HG02840 (cell line): Measurements from ENCODE around the gene HMGCL.
"Not testable (repeated sequence)": the region's sequence is repeated elsewhere in the genome, so short reads cannot be mapped to it uniquely, and the experiment has no call there.

Experiments
- ATAC-seq: cut with Tn5 transposase; IDR thresholded peaks from one replicate; pipeline ENCODE4 v1.9.1; 2021; ENCODE audit warnings: mild to moderate bottlenecking, moderate library complexity, moderate number of reproducible peaks; ENCODE audit not compliant: unreplicated experiment, low FRiP score

HMGCL gene

GRCh38 chr1:23799570-23800399 is 25.4 kb downstream of the HMGCL start:
- ATAC-seq: peak; percentile 7

DNA sequence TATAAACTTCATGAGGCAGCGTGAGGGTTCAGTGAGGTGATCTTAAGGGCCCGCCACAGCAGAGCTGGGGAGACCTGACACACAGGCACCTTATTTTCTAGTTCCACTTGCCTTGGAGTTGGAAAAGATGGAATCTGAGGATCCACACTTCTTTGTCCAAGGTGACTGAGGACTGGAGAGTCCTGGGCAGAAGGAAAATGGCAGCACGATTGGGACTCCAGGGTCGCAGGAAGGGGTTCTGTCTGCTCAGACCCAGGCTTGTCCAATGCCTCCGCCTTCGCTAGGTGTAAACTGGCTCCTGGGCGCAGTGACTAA is 26.0 kb downstream of the HMGCL start:
- no peak for ATAC-seq

- ATAC-seq: no peak
Observed at GRCh38 chr1:23798662-23799142, 26.5 kb downstream of the HMGCL start.

DNA sequence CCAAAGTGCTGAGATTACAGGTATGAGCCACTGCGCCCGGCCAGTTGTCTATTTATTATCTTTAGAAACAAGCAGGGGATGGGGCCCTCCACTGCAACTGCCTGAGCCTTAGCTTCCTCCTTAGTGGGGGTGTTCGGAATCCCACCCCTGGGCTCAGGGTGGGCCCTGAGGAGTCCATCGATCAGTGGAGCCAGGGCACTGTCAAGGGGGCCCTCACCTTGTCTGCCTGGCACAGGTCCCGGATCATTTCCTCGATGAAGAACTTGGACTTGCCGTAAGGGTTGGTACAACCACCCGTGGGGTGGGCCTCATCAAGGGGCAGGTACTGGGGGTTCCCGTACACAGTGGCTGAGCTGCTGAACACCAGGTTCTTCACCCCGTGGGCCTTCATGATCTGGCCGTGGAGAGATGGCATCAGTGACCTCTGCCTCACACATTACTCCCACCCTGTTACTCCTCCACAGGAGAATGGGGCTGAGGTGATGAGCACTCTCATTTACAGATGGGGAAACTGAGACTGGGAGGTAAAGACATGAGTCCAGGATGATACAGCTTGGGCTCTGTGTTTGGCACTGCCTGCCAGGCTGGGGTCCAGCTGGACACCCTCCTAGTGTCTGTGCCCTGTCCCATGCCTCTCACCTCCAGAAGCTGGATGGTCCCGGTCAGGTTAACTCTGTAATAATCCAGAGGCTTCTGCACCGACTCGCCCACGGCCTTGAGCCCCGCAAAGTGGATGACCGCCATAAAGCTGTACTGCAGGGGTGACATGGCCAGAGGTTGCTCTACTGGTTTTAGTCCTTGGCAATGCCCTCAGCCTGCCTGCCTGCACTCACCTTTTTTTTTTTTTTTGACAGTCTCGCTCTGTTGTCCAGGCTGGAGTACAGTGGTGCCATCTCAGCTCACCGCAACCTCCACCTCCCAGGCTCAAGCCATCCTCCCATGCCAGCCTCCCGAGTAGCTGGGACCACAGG is 27.5 kb downstream of the HMGCL start:
- ATAC-seq: no peak

DNA sequence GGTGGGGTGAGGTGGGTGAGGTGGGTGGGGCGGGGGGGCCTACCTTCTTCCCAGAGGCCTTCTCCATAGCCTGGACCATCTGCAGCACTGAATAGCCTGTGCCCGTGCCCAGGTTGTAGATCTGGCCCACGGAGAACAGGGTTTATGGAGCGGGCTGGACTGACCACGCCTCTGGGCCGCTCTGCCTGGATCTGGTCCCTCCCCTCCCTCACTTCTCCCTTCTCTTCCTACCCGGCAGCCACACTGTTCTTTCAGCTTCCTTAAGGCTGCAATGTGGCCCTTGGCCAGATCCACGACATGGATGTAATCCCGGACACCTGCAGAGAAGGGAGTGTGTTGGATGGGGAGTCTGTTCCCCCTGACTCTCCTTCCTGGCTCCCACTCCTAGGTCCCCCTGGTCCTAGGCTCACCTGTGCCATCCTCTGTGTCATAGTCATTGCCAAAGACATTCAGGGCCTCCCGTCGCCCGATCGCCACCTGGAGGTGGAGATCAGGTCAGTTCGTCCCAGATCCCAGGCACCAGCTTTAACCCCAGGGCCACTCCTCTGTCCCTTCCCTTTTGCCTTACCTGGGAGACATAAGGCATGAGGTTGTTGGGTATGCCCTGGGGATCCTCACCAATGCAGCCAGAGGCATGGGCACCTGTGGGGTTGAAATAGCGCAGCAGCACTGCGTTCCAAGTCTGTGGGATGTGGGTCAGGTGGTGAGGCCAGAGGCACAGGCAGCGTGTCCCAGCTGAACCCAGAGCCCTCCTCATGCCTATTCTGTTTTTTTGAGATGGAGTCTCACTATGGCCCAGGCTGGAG is 28.6 kb downstream of the HMGCL start:
- ATAC-seq: no peak

DNA sequence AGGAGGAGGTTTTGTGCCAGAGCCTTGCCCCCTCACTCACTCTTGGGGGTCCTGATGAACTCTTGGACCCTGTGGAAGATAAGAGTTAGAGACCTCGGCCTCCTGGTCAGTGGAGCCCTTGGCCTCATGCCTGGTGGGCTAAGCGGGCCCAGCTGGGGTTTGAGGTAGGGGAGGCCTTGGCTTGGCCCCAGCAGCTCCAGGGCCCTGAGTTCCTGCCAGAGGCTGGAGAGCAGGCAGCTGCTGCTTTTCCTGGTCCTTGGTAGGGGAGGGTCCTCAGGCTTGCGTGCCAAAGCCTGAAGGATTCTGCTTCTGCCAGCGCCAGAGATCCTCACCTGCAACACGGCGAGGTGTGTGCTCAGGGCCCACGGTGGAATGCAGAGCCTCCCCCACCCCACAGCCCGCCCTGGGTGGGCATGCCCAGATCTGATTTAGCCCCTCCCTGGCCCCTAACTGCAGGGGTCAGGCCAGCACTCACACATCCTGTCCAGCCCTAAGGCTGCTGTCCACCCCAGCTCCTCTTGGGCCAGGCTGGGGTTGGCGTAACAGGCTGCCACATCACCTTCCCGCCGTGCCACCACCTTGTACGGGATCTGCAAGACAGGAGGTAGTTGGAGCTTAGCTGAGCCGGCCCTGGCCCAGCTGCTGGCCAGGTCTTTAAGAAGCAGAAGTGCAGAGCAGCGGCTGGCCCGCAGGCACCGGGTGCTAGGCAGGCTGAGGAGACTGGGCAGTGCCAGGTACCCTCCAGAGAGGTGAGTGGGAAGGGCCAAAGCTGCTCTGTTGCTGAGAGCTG is 29.4 kb downstream of the HMGCL start:
- no peak for ATAC-seq

GRCh38 chr1:23794732-23795182 is 30.5 kb downstream of the HMGCL start:
- ATAC-seq: not testable (repeated sequence)

DNA sequence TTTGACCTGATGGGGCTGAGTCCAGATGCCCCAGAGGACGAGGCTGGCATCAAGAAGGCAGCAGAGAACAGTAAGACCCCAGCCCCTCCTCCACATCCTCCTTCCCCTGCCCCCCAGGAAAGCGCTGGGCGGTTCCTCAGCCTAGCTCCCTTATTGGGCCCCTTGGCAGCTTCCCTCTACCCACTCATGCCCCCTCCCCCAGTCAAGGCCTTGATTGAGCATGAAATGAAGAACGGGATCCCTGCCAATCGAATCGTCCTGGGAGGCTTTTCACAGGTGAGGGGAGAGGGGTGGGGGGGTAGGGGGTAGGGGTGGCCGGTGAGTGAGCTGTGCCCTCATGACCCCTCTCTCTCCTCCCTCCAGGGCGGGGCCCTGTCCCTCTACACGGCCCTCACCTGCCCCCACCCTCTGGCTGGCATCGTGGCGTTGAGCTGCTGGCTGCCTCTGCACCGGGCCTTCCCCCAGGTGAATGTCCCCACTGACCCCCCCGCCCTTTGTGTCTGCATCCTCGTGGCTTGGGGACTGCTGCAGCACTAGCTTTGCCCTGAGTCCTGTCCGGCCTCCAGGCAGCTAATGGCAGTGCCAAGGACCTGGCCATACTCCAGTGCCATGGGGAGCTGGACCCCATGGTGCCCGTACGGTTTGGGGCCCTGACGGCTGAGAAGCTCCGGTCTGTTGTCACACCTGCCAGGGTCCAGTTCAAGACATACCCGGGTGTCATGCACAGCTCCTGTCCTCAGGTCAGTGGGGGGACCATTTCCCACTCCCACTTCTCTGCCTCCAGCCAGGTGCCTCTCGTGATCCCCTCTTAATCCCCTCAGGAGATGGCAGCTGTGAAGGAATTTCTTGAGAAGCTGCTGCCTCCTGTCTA is 31.1 kb downstream of the HMGCL start:
- ATAC-seq: no peak

GRCh38 chr1:23793018-23793781 is 32.0 kb downstream of the HMGCL start:
- ATAC-seq: no peak

- no peak for ATAC-seq
Observed at GRCh38 chr1:23792151-23792945, 32.9 kb downstream of the HMGCL start.

DNA sequence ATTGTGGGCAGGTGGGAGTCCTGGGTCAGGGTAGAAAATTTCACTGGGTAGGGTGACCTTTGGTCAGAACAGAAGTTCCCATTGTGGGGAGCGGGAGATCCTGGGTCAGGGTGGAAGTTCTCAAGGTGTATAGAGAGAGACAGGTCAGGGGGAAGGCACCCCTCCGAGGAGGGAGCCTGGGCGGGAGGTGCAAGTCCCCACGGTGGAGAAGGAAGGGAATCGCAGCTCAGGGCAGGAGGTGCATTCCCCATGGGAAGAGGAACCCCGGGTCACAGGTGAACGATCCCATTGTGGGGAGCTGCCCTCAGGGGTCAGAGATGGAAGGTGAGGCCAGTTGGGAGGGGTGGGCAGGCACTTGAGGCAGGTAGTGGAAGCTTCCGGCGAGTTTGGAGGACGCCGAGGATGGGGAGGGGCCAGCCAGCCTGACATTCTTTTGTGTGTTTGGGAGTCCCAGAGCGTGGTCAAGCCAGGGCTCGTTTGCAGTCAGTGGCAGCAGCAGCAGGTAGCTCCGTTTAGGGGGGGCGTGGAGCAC is 33.6 kb downstream of the HMGCL start:
- ATAC-seq: no peak

GRCh38 chr1:23790696-23791515 is 34.3 kb downstream of the HMGCL start, which contains the start of gene LYPLA2:
LYPLA2 (plus strand) TSS chr1:23791145; CDS start chr1:23792683, 1,538 bp downstream.
- ATAC-seq: peak; percentile 65

DNA sequence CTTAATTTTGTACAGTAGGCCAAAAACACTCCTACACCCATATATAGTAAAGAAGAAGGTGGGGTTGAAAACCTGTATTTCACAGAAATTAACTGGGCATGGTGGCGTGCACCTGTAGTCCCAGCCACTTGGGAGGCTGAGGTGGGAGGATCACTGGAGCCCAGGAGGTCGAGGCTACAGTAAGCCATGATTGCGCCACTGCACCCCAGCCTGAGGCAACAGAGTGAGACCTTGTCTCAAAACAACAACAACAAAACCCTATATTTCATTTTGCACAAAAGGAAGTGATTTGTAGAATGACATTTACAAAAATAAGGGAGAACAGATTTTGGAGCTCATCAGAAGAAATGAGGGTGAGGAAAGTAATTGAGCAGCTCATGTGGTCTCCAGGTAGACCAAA is 36.5 kb downstream of the HMGCL start:
- no peak for ATAC-seq

DNA sequence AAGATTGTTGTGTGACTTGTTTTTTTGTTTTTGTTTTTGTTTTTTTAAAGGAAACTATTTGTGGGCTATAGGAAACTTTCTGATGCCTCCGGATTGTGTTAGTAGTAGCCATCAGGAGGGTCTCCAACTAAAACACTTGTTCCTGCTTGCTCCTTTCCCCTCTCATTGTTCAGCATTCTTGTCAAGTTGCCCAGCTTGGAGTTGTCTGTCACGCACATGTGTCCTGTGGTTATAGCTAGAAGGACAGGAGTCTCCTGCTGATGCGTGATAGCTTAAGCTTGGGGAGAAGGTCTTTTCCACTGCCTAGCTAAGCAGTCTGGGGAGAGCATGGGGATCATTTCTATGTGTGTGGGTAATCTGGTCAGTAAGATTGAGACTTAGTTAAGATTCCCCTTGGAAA is 37.5 kb downstream of the HMGCL start:
- ATAC-seq: no peak

DNA sequence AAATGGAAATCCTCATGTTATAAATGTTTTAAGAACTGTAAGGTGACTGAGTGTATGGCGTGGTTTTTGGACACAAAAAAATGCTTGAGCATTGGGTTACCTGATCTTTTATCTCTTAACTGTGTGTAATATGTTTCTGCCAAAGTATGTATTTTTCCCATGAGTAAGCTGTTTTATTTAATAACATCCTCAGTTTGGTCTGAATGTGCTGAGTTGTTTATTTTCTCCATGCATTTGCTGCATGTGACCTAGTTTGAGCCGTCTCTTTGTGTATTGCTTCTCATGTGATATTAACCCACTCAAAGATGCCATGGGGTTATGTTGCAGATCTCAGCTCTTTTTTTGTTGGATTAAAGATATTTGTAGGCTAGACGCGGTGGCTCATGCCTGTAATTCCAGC is 40.4 kb downstream of the HMGCL start:
- ATAC-seq: no peak

- not testable (repeated sequence) for ATAC-seq
Observed at GRCh38 chr1:23783141-23783540, 42.1 kb downstream of the HMGCL start.
